Measurements from ENCODE around the gene ALPK3.
"Not testable (repeated sequence)": the region's sequence is repeated elsewhere in the genome, so short reads cannot be mapped to it uniquely, and the experiment has no call there.

Gene ALPK3

GRCh38 chr15:84856731-84857417 is 39.7 kb downstream of the ALPK3 start:
- no peak for DNase-seq

- no peak for DNase-seq
Observed at GRCh38 chr15:84857418-84858004, 40.4 kb downstream of the ALPK3 start.

GRCh38 chr15:84858231-84858630 is 41.1 kb downstream of the ALPK3 start:
- no peak for DNase-seq

- no peak for DNase-seq
Observed at GRCh38 chr15:84859144-84859543, 42.0 kb downstream of the ALPK3 start.

GRCh38 chr15:84859651-84860050 is 42.5 kb downstream of the ALPK3 start:
- no peak for DNase-seq

GRCh38 chr15:84861781-84862180 is 44.6 kb downstream of the ALPK3 start:
- DNase-seq: no peak

- DNase-seq: no peak
Observed at GRCh38 chr15:84862214-84862975, 45.2 kb downstream of the ALPK3 start.

GRCh38 chr15:84863565-84864443 is 46.6 kb downstream of the ALPK3 start:
- DNase-seq: no peak

GRCh38 chr15:84864444-84864795 is 47.3 kb downstream of the ALPK3 start:
- no peak for DNase-seq

GRCh38 chr15:84865074-84865569 is 48.0 kb downstream of the ALPK3 start:
- DNase-seq: no peak

- no peak for DNase-seq
Observed at GRCh38 chr15:84868037-84868880, 51.1 kb downstream of the ALPK3 start.

- DNase-seq: no peak
Observed at GRCh38 chr15:84869510-84869909, 52.4 kb downstream of the ALPK3 start.

- DNase-seq: no peak
Observed at GRCh38 chr15:84871428-84871985, 54.4 kb downstream of the ALPK3 start.

- DNase-seq: no peak
Observed at GRCh38 chr15:84872009-84872910, 55.1 kb downstream of the ALPK3 start.

GRCh38 chr15:84873997-84874396 is 56.8 kb downstream of the ALPK3 start:
- DNase-seq: no peak

- no peak for DNase-seq
Observed at GRCh38 chr15:84874981-84875699, 58.0 kb downstream of the ALPK3 start.

GRCh38 chr15:84876269-84876668 is 59.1 kb downstream of the ALPK3 start:
- no peak for DNase-seq

GRCh38 chr15:84877701-84878100 is 60.5 kb downstream of the ALPK3 start:
- not testable (repeated sequence) for DNase-seq

- peak; percentile 46 to 53 for DNase-seq
Observed at GRCh38 chr15:84878504-84878903, 61.3 kb downstream of the ALPK3 start.
